ENCODE results near the gene LRRC39.

DNA sequence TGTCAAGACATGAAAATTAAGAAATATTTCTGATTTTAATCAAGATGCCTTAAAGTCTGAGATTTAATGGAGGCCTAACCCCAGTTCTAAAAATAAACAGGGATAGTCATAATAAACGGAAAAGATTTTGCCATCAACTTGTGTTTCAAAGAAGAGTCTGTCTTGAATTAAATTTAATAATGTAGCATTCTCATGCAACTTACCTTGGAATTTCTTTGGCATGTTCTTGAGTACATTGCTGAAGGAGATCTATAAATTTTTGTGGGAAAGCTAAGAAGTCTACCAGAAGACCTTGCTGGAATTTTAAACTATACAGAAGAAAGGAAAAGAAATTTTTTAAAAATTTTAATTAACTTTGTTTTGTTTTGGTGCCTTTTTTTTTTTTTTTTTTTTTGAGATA lies 55.9 kb downstream of the LRRC39 start:
- no peak for TF ChIP-seq POLR2A (IDR thresholded peaks at IDR 0.05)
- TF ChIP-seq, protein P1, sequence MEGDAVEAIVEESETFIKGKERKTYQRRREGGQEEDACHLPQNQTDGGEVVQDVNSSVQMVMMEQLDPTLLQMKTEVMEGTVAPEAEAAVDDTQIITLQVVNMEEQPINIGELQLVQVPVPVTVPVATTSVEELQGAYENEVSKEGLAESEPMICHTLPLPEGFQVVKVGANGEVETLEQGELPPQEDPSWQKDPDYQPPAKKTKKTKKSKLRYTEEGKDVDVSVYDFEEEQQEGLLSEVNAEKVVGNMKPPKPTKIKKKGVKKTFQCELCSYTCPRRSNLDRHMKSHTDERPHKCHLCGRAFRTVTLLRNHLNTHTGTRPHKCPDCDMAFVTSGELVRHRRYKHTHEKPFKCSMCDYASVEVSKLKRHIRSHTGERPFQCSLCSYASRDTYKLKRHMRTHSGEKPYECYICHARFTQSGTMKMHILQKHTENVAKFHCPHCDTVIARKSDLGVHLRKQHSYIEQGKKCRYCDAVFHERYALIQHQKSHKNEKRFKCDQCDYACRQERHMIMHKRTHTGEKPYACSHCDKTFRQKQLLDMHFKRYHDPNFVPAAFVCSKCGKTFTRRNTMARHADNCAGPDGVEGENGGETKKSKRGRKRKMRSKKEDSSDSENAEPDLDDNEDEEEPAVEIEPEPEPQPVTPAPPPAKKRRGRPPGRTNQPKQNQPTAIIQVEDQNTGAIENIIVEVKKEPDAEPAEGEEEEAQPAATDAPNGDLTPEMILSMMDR (IDR thresholded peaks at IDR 0.05) = no peak
- TF ChIP-seq POLR2AphosphoS5 (IDR thresholded peaks at IDR 0.05) = no peak

All from stomach (tissue), 4 donors.